ENCODE data around the gene NNMT.

GRCh38 chr11:114247070-114247789 lies 49.0 kb upstream of the NNMT start:
- TF ChIP-seq POLR2A (IDR thresholded peaks at IDR 0.05) (no peak), EP300 (IDR thresholded peaks at IDR 0.05) (no peak)
- TF ChIP-seq, protein P1, sequence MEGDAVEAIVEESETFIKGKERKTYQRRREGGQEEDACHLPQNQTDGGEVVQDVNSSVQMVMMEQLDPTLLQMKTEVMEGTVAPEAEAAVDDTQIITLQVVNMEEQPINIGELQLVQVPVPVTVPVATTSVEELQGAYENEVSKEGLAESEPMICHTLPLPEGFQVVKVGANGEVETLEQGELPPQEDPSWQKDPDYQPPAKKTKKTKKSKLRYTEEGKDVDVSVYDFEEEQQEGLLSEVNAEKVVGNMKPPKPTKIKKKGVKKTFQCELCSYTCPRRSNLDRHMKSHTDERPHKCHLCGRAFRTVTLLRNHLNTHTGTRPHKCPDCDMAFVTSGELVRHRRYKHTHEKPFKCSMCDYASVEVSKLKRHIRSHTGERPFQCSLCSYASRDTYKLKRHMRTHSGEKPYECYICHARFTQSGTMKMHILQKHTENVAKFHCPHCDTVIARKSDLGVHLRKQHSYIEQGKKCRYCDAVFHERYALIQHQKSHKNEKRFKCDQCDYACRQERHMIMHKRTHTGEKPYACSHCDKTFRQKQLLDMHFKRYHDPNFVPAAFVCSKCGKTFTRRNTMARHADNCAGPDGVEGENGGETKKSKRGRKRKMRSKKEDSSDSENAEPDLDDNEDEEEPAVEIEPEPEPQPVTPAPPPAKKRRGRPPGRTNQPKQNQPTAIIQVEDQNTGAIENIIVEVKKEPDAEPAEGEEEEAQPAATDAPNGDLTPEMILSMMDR (IDR thresholded peaks at IDR 0.05): no peak
